Liver (tissue), 9 donors: ENCODE measurements around the gene PGPEP1. TPM values are rescaled to one million over a fixed set of nuclear protein-coding genes. Genes with fewer than 3 reads are reported as not detected.

ENCODE experiments used
- DNase-seq: peaks from one replicate; pipeline ENCODE4 v3.0.0-alpha.2; 2017; ENCODE audit warnings: low spot score
- H3K27ac ChIP-seq, 2 donors: one replicate each; pipeline ENCODE4 v1.7.0; 2013; ENCODE audit warnings: inconsistent platforms in 2 of 2, low read length in 2 of 2, control low read depth in 1 of 2, low read depth in 1 of 2, mild to moderate bottlenecking in 1 of 2
- H3K27me3 ChIP-seq, 4 donors: one replicate each; pipeline versions ENCODE4 v1.6.1 to v1.7.0; 2013; ENCODE audit warnings: low read length in 3 of 4, inconsistent platforms in 1 of 4, mild to moderate bottlenecking in 1 of 4, moderate library complexity in 1 of 4; ENCODE audit not compliant: control insufficient read depth in 4 of 4, insufficient read depth in 4 of 4
- H3K36me3 ChIP-seq, 4 donors: one replicate each; pipeline versions ENCODE4 v1.6.1 to v1.7.0; 2013; ENCODE audit warnings: low read length in 3 of 4, mild to moderate bottlenecking in 3 of 4, low read depth in 1 of 4, moderate library complexity in 1 of 4; ENCODE audit not compliant: control insufficient read depth in 4 of 4, insufficient read depth in 3 of 4
- H3K4me1 ChIP-seq, 4 donors: one replicate each; pipeline versions ENCODE4 v1.6.1 to v1.7.0; 2013; ENCODE audit warnings: low read length in 3 of 4, mild to moderate bottlenecking in 3 of 4, moderate library complexity in 1 of 4; ENCODE audit not compliant: control insufficient read depth in 4 of 4, insufficient read depth in 4 of 4
- H3K4me3 ChIP-seq, 3 donors: one replicate each; pipeline versions ENCODE4 v1.6.1 to v1.7.0; 2013; ENCODE audit warnings: low read length in 3 of 3, control low read depth in 1 of 3, low read depth in 1 of 3, mild to moderate bottlenecking in 1 of 3
- H3K9ac ChIP-seq, 2 donors: one replicate each; pipeline ENCODE4 v1.7.0; 2013; ENCODE audit warnings: low read length in 2 of 2, mild to moderate bottlenecking in 2 of 2, moderate library complexity in 2 of 2, control low read depth in 1 of 2, low read depth in 1 of 2
- H3K9me3 ChIP-seq, 4 donors: one replicate each; pipeline versions ENCODE4 v1.6.1 to v1.7.0; 2013; ENCODE audit warnings: low read length in 3 of 4; ENCODE audit not compliant: control insufficient read depth in 4 of 4
- EGR1 ChIP-seq, 2 donors: IDR thresholded peaks; 2 replicates each; pipeline ENCODE4 v1.6.1; 2016 to 2018; ENCODE audit warnings: antibody characterized with exemption in 2 of 2, low read depth in 2 of 2
- GABPA ChIP-seq, 2 donors: IDR thresholded peaks in 1 of 2; conservative IDR thresholded peaks in 1 of 2; 2 replicates each; pipeline ENCODE4 v1.6.1; 2016; ENCODE audit warnings: antibody characterized with exemption in 2 of 2, mild to moderate bottlenecking in 1 of 2, moderate library complexity in 1 of 2
- HNF4A ChIP-seq, 2 donors: conservative IDR thresholded peaks; 2 replicates each; pipeline ENCODE4 v1.6.1; 2016; ENCODE audit warnings: antibody characterized with exemption in 2 of 2, mild to moderate bottlenecking in 2 of 2
- HNF4G ChIP-seq: IDR thresholded peaks from 2 replicates; pipeline ENCODE4 v1.6.1; 2016; ENCODE audit warnings: antibody characterized with exemption
- NR2F2 ChIP-seq: IDR thresholded peaks from 2 replicates; pipeline ENCODE4 v1.6.1; 2016; ENCODE audit warnings: antibody characterized with exemption
- RAD21 ChIP-seq, 2 donors: IDR thresholded peaks; 2 replicates each; pipeline ENCODE4 v1.6.1; 2016; ENCODE audit warnings: antibody characterized with exemption in 2 of 2, mild to moderate bottlenecking in 2 of 2
- RXRA ChIP-seq, 2 donors: IDR thresholded peaks; 2 replicates each; pipeline ENCODE4 v1.6.1; 2017 to 2018; ENCODE audit warnings: antibody characterized with exemption in 2 of 2, mild to moderate bottlenecking in 1 of 2
- SP1 ChIP-seq: IDR thresholded peaks from 2 replicates; pipeline ENCODE4 v1.6.1; 2018; ENCODE audit warnings: antibody characterized with exemption, mild to moderate bottlenecking
- YY1 ChIP-seq: IDR thresholded peaks from 2 replicates; pipeline ENCODE4 v1.6.1; 2016; ENCODE audit warnings: antibody characterized with exemption, mild to moderate bottlenecking
- WGBS: extraction: QIAGEN DNeasy Blood & Tissue Kit; methylation state at CpG from one replicate; pipeline ENCODE4 v1.1.7; 2013; 5-methylcytosine and 5-hydroxymethylcytosine counted together
- polyA plus RNA-seq, 2 donors: library from polyadenylated mRNA; stranded (reverse) in 1 of 2; unstranded in 1 of 2; fragments of 200-250 nt in 1 of 2; fragments of >200 nt in 1 of 2; fragmentation: Nextera tagmentation in 1 of 2; extraction: Ambion mirVana in 1 of 2; gene quantifications; one replicate each; pipeline versions ENCODE4 v1.2.1 to v1.2.3, GENCODE V29; 2013 to 2015
- total RNA-seq, 2 donors: library from RNA; depleted of rRNA; stranded (reverse); fragments of >200 nt; gene quantifications; one replicate each; pipeline ENCODE4 v1.2.3, GENCODE V29; 2014
- TF ChIP-seq, protein P1 (sequence below): IDR thresholded peaks from 2 replicates; pipeline ENCODE4 v1.6.1; 2016; ENCODE audit warnings: antibody characterized with exemption
- TF ChIP-seq, protein P2 (sequence below): IDR thresholded peaks from 2 replicates; pipeline ENCODE4 v1.6.1; 2016; ENCODE audit warnings: antibody characterized with exemption, mild to moderate bottlenecking
- TF ChIP-seq, protein P3 (sequence below): fragments of 150-350 bp; IDR thresholded peaks from 2 replicates; pipeline ENCODE4 v1.5.1; 2017; ENCODE audit warnings: improper control_type of control experiment, low read depth, low read length; ENCODE audit not compliant: missing input control
- TF ChIP-seq, protein P4 (sequence below): IDR thresholded peaks from 2 replicates; pipeline ENCODE4 v1.6.1; 2016; ENCODE audit warnings: antibody characterized with exemption
- donor health status: healthy.
- donor health status: healthy.
- donor health status: healthy.
- donor health status: healthy.
- donor health status: healthy.

PGPEP1 gene
- total and polyA plus RNA-seq, 4 donors: 15.8 to 48.3 (median 26.2) TPM

DNA sequence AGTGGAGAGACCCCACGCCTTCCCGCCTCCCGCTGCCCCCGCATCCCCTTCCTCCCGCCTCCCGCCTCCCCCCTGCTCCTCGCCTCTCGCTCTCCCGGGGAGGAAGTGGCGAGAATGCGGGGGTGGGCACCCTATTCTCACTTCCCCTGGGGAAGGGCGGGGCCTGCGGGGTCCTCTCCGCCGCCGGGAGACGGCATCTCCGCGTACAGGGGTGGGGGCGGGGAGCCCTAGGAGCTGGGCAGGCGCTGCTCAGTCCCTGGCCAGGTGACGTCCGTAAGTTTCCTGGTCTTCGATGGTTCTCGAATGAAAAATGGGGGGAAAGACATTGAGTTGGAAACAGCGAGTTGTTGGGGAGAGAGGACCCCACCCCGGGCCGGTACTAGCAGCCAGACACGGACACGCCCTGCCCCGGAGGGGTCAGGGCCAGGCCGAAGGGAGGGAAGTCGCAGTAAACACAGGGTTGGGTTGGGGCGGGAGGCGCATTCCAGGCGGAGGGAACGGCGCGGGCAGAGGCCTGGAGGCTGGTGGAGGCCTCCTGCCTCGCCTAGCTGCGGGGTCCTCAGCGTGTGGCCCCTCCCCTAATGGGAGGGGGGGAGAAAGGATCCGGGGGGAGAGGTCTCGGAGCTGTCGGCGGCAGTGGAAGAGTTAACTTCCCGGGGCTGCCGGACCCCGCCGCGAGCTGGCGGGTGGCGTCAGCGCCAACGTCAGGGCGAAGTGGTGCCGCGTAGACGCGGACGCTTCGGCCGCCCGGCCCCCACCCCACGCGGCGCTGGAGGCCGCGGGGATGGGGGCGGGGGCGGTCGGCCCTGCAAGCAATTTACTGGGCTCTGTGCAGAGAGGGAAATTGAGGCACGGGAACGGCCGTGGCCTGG lies 48.6 kb upstream of the PGPEP1 start:
- H3K27me3 ChIP-seq: no peaks in the 10 kb centered on the region
- TF ChIP-seq YY1: peak; percentile 42
- TF ChIP-seq, protein P1, sequence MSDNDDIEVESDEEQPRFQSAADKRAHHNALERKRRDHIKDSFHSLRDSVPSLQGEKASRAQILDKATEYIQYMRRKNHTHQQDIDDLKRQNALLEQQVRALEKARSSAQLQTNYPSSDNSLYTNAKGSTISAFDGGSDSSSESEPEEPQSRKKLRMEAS: peak; percentile 49
- TF ChIP-seq, protein P2, sequence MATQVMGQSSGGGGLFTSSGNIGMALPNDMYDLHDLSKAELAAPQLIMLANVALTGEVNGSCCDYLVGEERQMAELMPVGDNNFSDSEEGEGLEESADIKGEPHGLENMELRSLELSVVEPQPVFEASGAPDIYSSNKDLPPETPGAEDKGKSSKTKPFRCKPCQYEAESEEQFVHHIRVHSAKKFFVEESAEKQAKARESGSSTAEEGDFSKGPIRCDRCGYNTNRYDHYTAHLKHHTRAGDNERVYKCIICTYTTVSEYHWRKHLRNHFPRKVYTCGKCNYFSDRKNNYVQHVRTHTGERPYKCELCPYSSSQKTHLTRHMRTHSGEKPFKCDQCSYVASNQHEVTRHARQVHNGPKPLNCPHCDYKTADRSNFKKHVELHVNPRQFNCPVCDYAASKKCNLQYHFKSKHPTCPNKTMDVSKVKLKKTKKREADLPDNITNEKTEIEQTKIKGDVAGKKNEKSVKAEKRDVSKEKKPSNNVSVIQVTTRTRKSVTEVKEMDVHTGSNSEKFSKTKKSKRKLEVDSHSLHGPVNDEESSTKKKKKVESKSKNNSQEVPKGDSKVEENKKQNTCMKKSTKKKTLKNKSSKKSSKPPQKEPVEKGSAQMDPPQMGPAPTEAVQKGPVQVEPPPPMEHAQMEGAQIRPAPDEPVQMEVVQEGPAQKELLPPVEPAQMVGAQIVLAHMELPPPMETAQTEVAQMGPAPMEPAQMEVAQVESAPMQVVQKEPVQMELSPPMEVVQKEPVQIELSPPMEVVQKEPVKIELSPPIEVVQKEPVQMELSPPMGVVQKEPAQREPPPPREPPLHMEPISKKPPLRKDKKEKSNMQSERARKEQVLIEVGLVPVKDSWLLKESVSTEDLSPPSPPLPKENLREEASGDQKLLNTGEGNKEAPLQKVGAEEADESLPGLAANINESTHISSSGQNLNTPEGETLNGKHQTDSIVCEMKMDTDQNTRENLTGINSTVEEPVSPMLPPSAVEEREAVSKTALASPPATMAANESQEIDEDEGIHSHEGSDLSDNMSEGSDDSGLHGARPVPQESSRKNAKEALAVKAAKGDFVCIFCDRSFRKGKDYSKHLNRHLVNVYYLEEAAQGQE: peak; percentile 53
- TF ChIP-seq EGR1 (IDR thresholded peaks at IDR 0.05; ENCODE audit: low read depth in 2 of 2): peak; percentile 20 to 32
- TF ChIP-seq RAD21 (IDR thresholded peaks at IDR 0.05): peak in 1 of 2 donors; percentile 5
- TF ChIP-seq HNF4G: no peak
- peak; percentile 69 for TF ChIP-seq SP1
- TF ChIP-seq NR2F2: peak; percentile 70
- peak in 1 of 2 donors; percentile 35 for TF ChIP-seq GABPA (IDR thresholded peaks at IDR 0.05 in 1 of 2, conservative IDR thresholded peaks at IDR 0.05 in 1 of 2)
- TF ChIP-seq, protein P3, sequence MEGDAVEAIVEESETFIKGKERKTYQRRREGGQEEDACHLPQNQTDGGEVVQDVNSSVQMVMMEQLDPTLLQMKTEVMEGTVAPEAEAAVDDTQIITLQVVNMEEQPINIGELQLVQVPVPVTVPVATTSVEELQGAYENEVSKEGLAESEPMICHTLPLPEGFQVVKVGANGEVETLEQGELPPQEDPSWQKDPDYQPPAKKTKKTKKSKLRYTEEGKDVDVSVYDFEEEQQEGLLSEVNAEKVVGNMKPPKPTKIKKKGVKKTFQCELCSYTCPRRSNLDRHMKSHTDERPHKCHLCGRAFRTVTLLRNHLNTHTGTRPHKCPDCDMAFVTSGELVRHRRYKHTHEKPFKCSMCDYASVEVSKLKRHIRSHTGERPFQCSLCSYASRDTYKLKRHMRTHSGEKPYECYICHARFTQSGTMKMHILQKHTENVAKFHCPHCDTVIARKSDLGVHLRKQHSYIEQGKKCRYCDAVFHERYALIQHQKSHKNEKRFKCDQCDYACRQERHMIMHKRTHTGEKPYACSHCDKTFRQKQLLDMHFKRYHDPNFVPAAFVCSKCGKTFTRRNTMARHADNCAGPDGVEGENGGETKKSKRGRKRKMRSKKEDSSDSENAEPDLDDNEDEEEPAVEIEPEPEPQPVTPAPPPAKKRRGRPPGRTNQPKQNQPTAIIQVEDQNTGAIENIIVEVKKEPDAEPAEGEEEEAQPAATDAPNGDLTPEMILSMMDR: no peak
- TF ChIP-seq, protein P4, sequence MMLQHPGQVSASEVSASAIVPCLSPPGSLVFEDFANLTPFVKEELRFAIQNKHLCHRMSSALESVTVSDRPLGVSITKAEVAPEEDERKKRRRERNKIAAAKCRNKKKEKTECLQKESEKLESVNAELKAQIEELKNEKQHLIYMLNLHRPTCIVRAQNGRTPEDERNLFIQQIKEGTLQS: no peak
- TF ChIP-seq HNF4A (conservative IDR thresholded peaks at IDR 0.05): peak in 1 of 2 donors; percentile 15
- peak; percentile 73 to 75 for TF ChIP-seq RXRA (IDR thresholded peaks at IDR 0.05)
- H3K4me3 ChIP-seq: peak overlapping the region; percentile 3 to 57 (median 35)
- H3K27ac ChIP-seq: peak overlapping the region; percentile 85
- peaks cover 3 to 9% (median 6%) of the 10 kb centered on the region in 4 donors for H3K4me1 ChIP-seq
- DNase-seq: peak; percentile 72
- H3K36me3 ChIP-seq: no peaks in the 10 kb centered on the region
- H3K9me3 ChIP-seq: no peaks in the 10 kb centered on the region
- WGBS: 7% methylated on average over 75 of the region's 75 CpGs
- H3K9ac ChIP-seq: peak overlapping the region; percentile 34 to 64

DNA sequence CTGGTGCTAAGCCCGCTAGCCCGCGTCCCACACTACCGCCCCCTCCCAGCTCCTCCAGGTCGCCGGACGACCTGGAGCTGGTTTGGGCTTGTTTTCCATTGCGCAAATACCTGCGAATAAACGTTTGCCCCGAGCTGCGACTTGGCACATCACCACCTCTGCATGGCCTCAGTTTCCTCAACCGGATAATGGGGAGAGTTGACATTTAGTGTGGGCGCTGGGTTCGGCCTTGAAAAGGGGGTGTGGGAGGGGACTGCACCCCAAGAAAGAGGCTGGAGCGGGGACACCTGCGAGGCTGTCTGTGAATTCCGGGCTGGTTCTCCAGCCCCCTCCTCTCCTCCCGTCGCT lies 48.0 kb upstream of the PGPEP1 start:
- no peaks in the 10 kb centered on the region for H3K36me3 ChIP-seq
- DNase-seq: no peak
- H3K4me1 ChIP-seq: peaks cover 3 to 9% (median 6%) of the 10 kb centered on the region in 4 donors
- TF ChIP-seq GABPA (IDR thresholded peaks at IDR 0.05 in 1 of 2, conservative IDR thresholded peaks at IDR 0.05 in 1 of 2) (no peak), EGR1 (IDR thresholded peaks at IDR 0.05; ENCODE audit: low read depth in 2 of 2) (peak in 1 of 2 donors; percentile 54)
- peak overlapping the region in 2 of 3 donors; percentile 35 to 57 for H3K4me3 ChIP-seq
- H3K27me3 ChIP-seq: no peaks in the 10 kb centered on the region
- H3K27ac ChIP-seq: peak overlapping the region; percentile 85
- H3K9me3 ChIP-seq: no peaks in the 10 kb centered on the region
- peak overlapping the region; percentile 34 to 64 for H3K9ac ChIP-seq
- under 1% methylated on average over 20 of the region's 20 CpGs for WGBS
